Measurements from ENCODE around the gene CD247. TPM values are rescaled to one million over a fixed set of nuclear protein-coding genes. Genes with fewer than 3 reads are reported as not detected.

The CD247 gene
- total RNA-seq, 1 experiment from 2014 or later: 1.4 TPM

- no peak for DNase-seq (ENCODE audit: low spot score)
- CTCF ChIA-PET: no interaction called here
- Histone ChIP-seq H3K4me3 (ENCODE audit: low read depth, low read length, poor library complexity, severe bottlenecking) (no peak overlapping the region), H3K27ac (ENCODE audit: low read depth, low read length, poor library complexity, severe bottlenecking) (no peak overlapping the region), H3K27me3 (replicated peaks; ENCODE audit: insufficient read depth, low read depth, low read length, poor library complexity) (no peaks in the 10 kb centered on the region), H3K4me1 (ENCODE audit: insufficient read depth, low read length, poor library complexity, severe bottlenecking) (no peaks in the 10 kb centered on the region), H3K9me3 (ENCODE audit: low read depth, low read length, poor library complexity, severe bottlenecking) (no peaks in the 10 kb centered on the region), H3K36me3 (ENCODE audit: insufficient read depth, low read length, poor library complexity, severe bottlenecking) (peaks cover 7% of the 10 kb centered on the region)
- BruUV-seq (replicated peaks): no TSS peak
- TF ChIP-seq CTCF (conservative IDR thresholded peaks at IDR 0.05; ENCODE audit: low read depth, low read length) (no peak), EZH2 (IDR thresholded peaks at IDR 0.05; ENCODE audit: borderline replicate concordance, low read depth, low read length, poor library complexity, severe bottlenecking) (no peak)
- POLR2A ChIA-PET (ENCODE audit: low non-redundant PET): no interaction called here
- intact Hi-C loops (cut with micrococcal nuclease; ENCODE audit: unreplicated experiment): loop anchor here (5.0 kb wide), 2 partner anchors 37 to 127 kb away; no protein-coding TSS in a partner anchor
Observed at GRCh38 chr1:167404908-167405307, 113.4 kb downstream of the CD247 start.

- ChIA-PET CTCF (no interaction called here), POLR2A (ENCODE audit: low non-redundant PET) (no interaction called here)
- H3K4me3 ChIP-seq (ENCODE audit: low read depth, low read length, poor library complexity, severe bottlenecking): no peak overlapping the region
- H3K36me3 ChIP-seq (ENCODE audit: insufficient read depth, low read length, poor library complexity, severe bottlenecking): peaks cover 7% of the 10 kb centered on the region
- no peaks in the 10 kb centered on the region for H3K4me1 ChIP-seq (ENCODE audit: insufficient read depth, low read length, poor library complexity, severe bottlenecking)
- H3K9me3 ChIP-seq (ENCODE audit: low read depth, low read length, poor library complexity, severe bottlenecking): no peaks in the 10 kb centered on the region
- no TSS peak for BruUV-seq (replicated peaks)
- no peak for DNase-seq (ENCODE audit: low spot score)
- H3K27me3 ChIP-seq (replicated peaks; ENCODE audit: insufficient read depth, low read depth, low read length, poor library complexity): no peaks in the 10 kb centered on the region
- intact Hi-C loops (cut with micrococcal nuclease; ENCODE audit: unreplicated experiment): loop anchor here (5.0 kb wide), 2 partner anchors 38 to 128 kb away; no protein-coding TSS in a partner anchor
- H3K27ac ChIP-seq (ENCODE audit: low read depth, low read length, poor library complexity, severe bottlenecking): no peak overlapping the region
- TF ChIP-seq CTCF (conservative IDR thresholded peaks at IDR 0.05; ENCODE audit: low read depth, low read length) (no peak), EZH2 (IDR thresholded peaks at IDR 0.05; ENCODE audit: borderline replicate concordance, low read depth, low read length, poor library complexity, severe bottlenecking) (no peak)
Observed at GRCh38 chr1:167404161-167404888, 114.0 kb downstream of the CD247 start.

- TF ChIP-seq CTCF (conservative IDR thresholded peaks at IDR 0.05; ENCODE audit: low read depth, low read length) (peak; percentile 69), EZH2 (IDR thresholded peaks at IDR 0.05; ENCODE audit: borderline replicate concordance, low read depth, low read length, poor library complexity, severe bottlenecking) (no peak)
- Histone ChIP-seq H3K4me3 (ENCODE audit: low read depth, low read length, poor library complexity, severe bottlenecking) (no peak overlapping the region), H3K4me1 (ENCODE audit: insufficient read depth, low read length, poor library complexity, severe bottlenecking) (no peaks in the 10 kb centered on the region), H3K27me3 (replicated peaks; ENCODE audit: insufficient read depth, low read depth, low read length, poor library complexity) (no peaks in the 10 kb centered on the region), H3K36me3 (ENCODE audit: insufficient read depth, low read length, poor library complexity, severe bottlenecking) (peaks cover 13% of the 10 kb centered on the region), H3K27ac (ENCODE audit: low read depth, low read length, poor library complexity, severe bottlenecking) (no peak overlapping the region), H3K9me3 (ENCODE audit: low read depth, low read length, poor library complexity, severe bottlenecking) (no peaks in the 10 kb centered on the region)
- intact Hi-C loops (cut with micrococcal nuclease; ENCODE audit: unreplicated experiment): loop anchor here (5.0 kb wide), 2 partner anchors 41 to 131 kb away; no protein-coding TSS in a partner anchor
- DNase-seq (ENCODE audit: low spot score): peak; percentile 27
- CTCF ChIA-PET: no interaction called here
- POLR2A ChIA-PET (ENCODE audit: low non-redundant PET): no interaction called here
- no TSS peak for BruUV-seq (replicated peaks)
Observed at GRCh38 chr1:167401260-167401873, 117.0 kb downstream of the CD247 start.
